Suppressor macrophage treated with lipopolysaccharide for 1 hour (primary cell): ENCODE data around the gene PHF20.
A peak's percentile ranks its signal among the peaks of the same experiment; 100 is the strongest.
"Not testable (repeated sequence)": the region's sequence is repeated elsewhere in the genome, so short reads cannot be mapped to it uniquely, and the experiment has no call there.

Source experiments
- DNase-seq, 3 donors: peaks; one replicate each; pipeline ENCODE4 v3.0.0-alpha.2; 2020 to 2022

The PHF20 gene

DNA sequence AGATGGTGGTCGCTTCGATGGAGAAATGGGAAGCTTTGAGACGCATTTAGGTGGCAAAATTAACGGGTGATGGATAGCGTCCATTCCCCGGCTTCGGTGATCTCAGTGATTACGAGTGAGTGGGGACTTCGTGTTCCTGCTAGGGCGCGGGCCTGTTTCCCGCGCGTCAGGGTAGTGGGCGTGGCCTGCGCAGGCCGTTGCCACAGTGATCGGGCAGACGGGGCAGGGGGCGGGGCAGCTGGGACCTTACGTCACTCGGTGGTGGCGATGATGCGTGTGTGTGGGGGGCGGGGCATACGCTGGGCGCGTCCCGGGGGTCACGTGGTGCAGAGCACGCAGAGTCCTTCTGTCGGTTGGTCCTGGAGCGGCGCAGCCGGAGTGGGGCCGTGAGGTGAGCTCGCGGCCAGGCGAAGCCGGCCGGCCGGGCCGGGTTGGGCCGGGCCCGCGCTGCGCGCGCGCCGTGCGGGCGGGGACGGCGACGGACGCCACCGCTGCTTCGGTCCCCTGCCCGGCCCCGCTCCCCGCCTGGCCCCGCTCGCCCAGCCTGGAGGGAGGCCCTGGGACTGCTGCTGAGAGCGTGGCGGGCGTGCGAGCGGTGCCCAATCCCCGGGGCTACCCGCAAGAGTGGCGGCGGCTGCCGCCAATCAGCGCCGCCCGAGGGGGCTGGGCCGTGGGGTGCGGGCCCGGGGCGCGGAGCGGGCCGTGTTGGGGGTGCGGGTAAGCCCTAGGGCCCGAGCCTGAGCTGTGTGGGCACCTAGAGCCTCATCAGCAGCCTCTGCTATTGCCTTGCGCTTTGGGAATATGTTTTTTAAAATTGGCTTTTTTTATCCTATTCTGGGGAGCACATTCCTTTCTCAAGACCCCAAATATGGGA, at the start of gene PHF20:
Gene PHF20, plus strand, starts transcription at position 327 of the 874 bp plus-strand sequence. CDS start 29,508 bp downstream, outside the sequence.
- DNase-seq: peak; percentile 97 to 100 (median 99)

- DNase-seq: not testable (repeated sequence)
These were observed 48.6 kb upstream of the PHF20 start for GRCh38 chr20:35723275-35723639.

- DNase-seq: not testable (repeated sequence)
These were observed 48.0 kb upstream of the PHF20 start for GRCh38 chr20:35723652-35724320.

- DNase-seq: no peak
These were observed 47.2 kb upstream of the PHF20 start for GRCh38 chr20:35724321-35725230.

DNA sequence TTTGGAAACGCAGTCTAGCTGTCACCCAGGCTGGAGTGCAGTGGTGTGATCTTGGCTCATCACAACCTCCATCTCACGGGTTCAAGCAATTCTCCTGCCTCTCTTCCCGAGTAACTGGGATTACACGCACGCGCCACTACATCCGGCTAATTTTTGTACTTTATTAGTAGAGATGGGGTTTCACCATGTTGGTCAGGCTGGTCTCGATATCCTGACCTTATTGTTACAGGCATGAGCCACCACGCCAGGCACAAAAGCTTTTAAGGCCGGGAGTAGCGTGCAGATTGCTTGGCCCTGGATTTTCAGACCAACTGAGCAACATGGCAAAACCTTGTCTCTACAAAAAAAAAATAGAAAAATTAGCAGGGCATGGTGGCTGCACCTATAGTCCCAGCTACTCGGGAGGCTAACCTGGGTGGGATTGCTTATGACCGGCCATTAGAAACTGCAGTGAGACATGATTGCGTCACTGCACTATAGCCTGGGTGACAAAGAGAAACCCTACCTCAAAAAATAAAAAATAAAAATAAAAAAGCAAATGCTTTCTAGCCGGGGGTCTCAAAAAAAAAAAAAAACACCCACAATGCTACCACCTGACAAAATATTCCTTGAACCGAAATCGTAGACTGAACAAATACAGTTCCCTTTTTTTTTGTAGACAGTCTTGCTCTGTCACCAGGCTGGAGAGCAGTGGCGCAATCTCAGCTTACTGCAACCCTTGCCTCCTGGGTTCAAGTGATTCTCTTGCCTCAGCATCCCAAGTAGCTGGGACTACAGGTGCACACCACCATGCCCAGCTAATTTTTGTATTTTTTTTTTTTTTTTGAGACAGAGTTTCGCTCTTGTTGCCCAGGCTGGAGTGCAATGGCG, 44.7 kb upstream of the PHF20 start:
- peak in 2 of 3 donors; percentile 35 to 36 for DNase-seq

DNA sequence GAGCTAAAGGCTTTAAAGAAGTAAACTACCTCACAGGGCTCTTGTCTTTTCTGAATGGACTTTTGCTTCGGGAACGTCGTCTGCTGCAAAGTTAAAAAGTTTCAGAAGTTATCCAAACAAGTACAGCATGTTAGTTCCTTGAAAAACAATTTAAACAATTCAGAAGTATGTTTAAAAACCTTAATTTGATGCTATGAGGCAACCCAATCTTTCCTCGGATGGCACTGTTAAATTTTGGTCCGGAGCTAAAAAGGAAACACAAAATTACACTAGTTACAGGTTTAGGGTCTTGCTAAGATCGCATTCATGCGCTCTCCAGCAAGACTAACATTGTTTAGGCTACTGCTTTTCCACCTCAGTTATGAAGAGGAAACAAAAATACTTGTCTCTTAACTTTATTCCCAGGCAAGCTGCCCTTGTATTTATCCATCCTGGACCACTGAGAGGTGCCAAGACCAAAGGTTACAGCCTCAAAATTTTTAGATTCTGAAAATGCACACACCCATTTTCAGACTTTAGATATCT, 42.5 kb upstream of the PHF20 start:
- DNase-seq: no peak

- DNase-seq: peak in 1 of 3 donors; percentile 25
These were observed 41.8 kb upstream of the PHF20 start for GRCh38 chr20:35729836-35730582.

DNA sequence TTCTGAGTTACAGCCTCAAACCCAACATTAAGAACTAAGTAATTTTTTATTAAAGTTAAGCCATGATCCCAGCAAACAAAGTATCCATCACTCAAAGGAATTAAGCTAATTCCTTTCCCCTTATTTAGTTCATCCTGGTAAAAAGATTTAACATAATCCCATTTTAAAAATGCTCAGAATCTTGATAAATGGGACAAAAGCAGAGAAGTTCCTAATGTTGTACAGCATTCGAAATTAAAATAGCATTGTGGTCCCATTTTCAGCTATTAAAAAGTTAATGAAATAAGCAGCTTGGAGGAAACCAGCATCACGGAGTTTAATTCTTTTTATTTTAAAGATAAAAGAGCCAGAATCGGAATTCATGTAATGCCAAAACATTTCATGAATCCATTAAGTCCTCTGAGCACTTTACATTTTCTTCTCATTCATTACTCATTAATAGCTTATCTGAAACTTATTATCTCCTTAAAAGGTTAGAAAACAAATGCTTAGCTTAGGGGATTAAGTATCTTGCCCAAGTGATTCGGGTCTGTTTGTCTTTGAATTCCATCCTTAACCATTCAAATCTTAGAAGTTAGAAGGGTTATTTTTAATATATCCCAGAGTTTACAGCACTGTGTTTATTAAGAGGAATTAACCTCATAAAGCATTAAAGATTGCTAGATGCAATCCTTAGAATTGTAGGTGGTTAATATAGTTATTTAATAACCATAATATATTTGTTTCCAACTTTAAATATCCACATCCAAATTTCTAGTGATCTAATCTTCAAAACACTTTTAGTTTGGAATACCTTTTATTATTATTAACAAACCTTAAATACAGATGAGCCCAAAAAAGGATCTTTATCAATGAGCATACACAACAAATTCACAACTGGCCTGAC, 41.0 kb upstream of the PHF20 start:
- no peak for DNase-seq

GRCh38 chr20:35731469-35731788, 40.4 kb upstream of the PHF20 start:
- no peak for DNase-seq

- no peak for DNase-seq
These were observed 39.8 kb upstream of the PHF20 start for GRCh38 chr20:35731862-35732643.

- no peak for DNase-seq
These were observed 39.2 kb upstream of the PHF20 start for GRCh38 chr20:35732644-35732982.

DNA sequence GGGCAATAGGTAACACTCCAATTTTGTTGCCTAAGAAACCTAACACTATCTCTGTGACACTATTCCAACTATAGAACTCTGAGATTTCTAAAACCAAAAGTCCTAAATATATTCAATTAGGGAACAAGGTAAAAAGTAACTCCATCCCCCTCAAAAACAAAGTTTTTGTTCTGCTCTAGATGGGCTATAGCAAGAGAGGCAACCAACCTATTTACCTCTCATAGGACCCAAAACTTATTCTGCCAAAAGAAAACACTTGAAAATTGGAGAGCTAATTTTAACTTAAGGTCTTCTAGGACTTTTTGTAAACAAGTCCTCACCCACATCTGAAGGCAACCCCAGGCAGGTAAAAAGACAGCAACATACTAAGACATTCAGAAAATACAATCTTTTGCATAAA, 37.4 kb upstream of the PHF20 start:
- no peak for DNase-seq

GRCh38 chr20:35734777-35735649, 36.8 kb upstream of the PHF20 start:
- no peak for DNase-seq

GRCh38 chr20:35735826-35736470, 35.9 kb upstream of the PHF20 start:
- no peak for DNase-seq

DNA sequence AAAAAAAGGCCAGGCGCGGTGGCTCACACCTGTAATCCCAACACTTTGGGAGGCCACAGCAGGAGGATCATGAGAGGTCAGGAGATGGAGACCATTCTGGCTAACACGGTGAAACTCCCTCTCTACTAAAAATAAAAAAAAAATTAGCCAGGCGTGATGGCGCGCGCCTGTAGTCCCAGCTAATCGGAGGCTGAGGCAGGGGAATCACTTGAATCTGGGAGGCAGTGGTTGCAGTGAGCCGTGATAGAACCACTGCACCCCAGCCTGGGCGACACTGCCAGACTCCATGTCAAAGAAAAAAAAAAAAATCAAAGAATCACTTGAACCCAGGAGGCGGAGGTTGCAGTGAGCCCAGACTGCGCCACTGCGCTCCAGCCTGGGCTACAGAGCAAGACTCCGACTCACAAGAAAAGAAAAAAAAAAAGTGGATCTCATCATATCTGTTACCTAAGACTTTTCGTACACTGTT, 33.9 kb upstream of the PHF20 start:
- no peak for DNase-seq

- no peak for DNase-seq
These were observed 33.2 kb upstream of the PHF20 start for GRCh38 chr20:35738410-35739179.
